Spleen (tissue), 11 donors: ENCODE measurements around the gene USH1G. TPM values are rescaled to one million over a fixed set of nuclear protein-coding genes. Genes with fewer than 3 reads are reported as not detected.
"Not testable (repeated sequence)": the region's sequence is repeated elsewhere in the genome, so short reads cannot be mapped to it uniquely, and the experiment has no call there.

Experiments used
- DNase-seq: peaks from one replicate; pipeline ENCODE4 v3.0.0-alpha.2; 2020
- H3K27ac ChIP-seq, 8 donors: fragments of 200-600 bp; sonication (generic) in 7 of 8; 1 replicate in 4 of 8; 2 replicates in 4 of 8; pipeline versions ENCODE4 v1.5.0 to v1.8.0; 2016 to 2021; ENCODE audit warnings: inconsistent platforms in 4 of 8, mild to moderate bottlenecking in 4 of 8, moderate library complexity in 1 of 8
- H3K27me3 ChIP-seq, 7 donors: fragments of 200-600 bp; sonication (generic) in 6 of 7; replicated peaks in 1 of 7; 1 replicate in 4 of 7; 2 replicates in 3 of 7; pipeline versions ENCODE4 v1.5.0 to v1.8.0; 2016 to 2021; ENCODE audit warnings: inconsistent platforms in 3 of 7, mild to moderate bottlenecking in 1 of 7
- H3K36me3 ChIP-seq, 6 donors: fragments of 200-600 bp; sonication (generic) in 5 of 6; 1 replicate in 4 of 6; 2 replicates in 2 of 6; pipeline versions ENCODE4 v1.5.0 to v1.8.0; 2016 to 2021; ENCODE audit warnings: inconsistent platforms in 2 of 6
- H3K4me1 ChIP-seq, 6 donors: fragments of 200-600 bp; sonication (generic) in 5 of 6; 1 replicate in 3 of 6; 2 replicates in 3 of 6; pipeline versions ENCODE4 v1.5.0 to v1.8.0; 2016 to 2021; ENCODE audit warnings: inconsistent platforms in 3 of 6
- H3K4me3 ChIP-seq, 8 donors: fragments of 200-600 bp; sonication (generic) in 7 of 8; 1 replicate in 4 of 8; 2 replicates in 4 of 8; pipeline versions ENCODE4 v1.5.0 to v1.8.0; 2016 to 2021; ENCODE audit warnings: inconsistent platforms in 4 of 8, mild to moderate bottlenecking in 4 of 8, moderate library complexity in 2 of 8
- H3K9me3 ChIP-seq, 8 donors: fragments of 200-600 bp; sonication (generic) in 7 of 8; 1 replicate in 4 of 8; 2 replicates in 4 of 8; pipeline versions ENCODE4 v1.5.0 to v1.8.0; 2016 to 2021; ENCODE audit warnings: inconsistent platforms in 4 of 8
- POLR2A ChIP-seq, 3 donors: fragments of 450-650 bp; IDR thresholded peaks; one replicate each; pipeline ENCODE4 v1.5.1; 2017; ENCODE audit warnings: antibody characterized with exemption in 3 of 3, mild to moderate bottlenecking in 1 of 3
- POLR2AphosphoS5 ChIP-seq, 3 donors: sonication (generic); formaldehyde crosslinking; IDR thresholded peaks; one replicate each; pipeline ENCODE4 v1.5.1; 2017; ENCODE audit warnings: antibody characterized with exemption in 3 of 3
- WGBS, 5 donors: extraction: QIAGEN DNeasy Blood & Tissue Kit in 3 of 5; methylation state at CpG; one replicate each; pipeline versions ENCODE4 v1.1.5 to v1.1.7; 2013 to 2018; 5-methylcytosine and 5-hydroxymethylcytosine counted together
- intact Hi-C: fragments of 100-400 bp; cut with DNase I; formaldehyde crosslinking; loops from one replicate; pipeline ENCODE4 v1.15.0; 2023; ENCODE audit warnings: low total_unique reads
- polyA plus RNA-seq, 3 donors: library from polyadenylated mRNA; stranded (reverse); fragments of 200-250 nt; gene quantifications; one replicate each; pipeline ENCODE4 v1.2.1, GENCODE V29; 2013
- total RNA-seq, 7 donors: library from RNA; depleted of rRNA in 3 of 7; stranded (reverse); fragments of >200 nt in 3 of 7; fragmentation: NEBNext Ultra II Directional in 4 of 7; extraction: Animal tissue kit (Norgen Biotek cat#: 25700) in 4 of 7; gene quantifications; one replicate each; pipeline versions ENCODE4 v1.1.0 to v1.2.1, GENCODE V29; 2016 to 2021
- TF ChIP-seq, protein P1 (sequence below), 11 experiments: fragments of 200-600 bp in 7 of 11; fragments of 450-650 bp in 4 of 11; sonication (generic) in 4 of 11; IDR thresholded peaks in 8 of 11; conservative IDR thresholded peaks in 3 of 11; 1 replicate in 7 of 11; 2 replicates in 4 of 11; pipeline versions ENCODE4 v1.4.0 to v1.8.0; 2016 to 2021; ENCODE audit warnings: antibody characterized with exemption in 11 of 11, inconsistent platforms in 4 of 11, mild to moderate bottlenecking in 1 of 11
- donor health status: healthy with polysubstance abuse.
- donor health status: DM: no; HTN: no; CAD: no; lungs with moderate emphysema.
- donor health status: DM: no; HTN: no; CAD: no.
- donor health status: Bipolar disorder and iron deficiency.
- donor health status: healthy.
- donor health status: DM: no; HTN: no; CAD: no.
- donor health status: DM: yes; HTN: yes; CAD: no.

USH1G gene
- total and polyA plus RNA-seq, 10 donors, result not detected

DNA sequence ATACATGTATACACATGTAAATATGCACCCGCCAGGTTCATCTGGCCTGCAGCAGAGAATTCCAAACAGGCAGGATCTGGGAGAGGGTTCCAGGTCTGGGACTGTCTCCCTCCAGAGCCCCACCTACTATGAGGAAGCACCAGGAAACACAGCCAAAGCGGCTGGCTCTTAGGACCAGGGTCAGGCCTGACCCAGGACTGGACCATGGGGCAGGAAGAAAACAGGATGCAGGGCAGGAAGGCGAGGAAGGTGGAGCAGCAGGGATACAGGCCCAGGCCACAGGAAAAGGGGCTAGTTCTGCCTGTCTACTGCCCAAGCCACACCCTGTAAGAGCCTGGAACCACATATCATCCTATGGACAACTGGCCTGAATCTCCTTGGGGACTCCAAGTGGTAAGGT, 47.3 kb upstream of the USH1G start:
- DNase-seq, result no peak
- TF ChIP-seq POLR2A (IDR thresholded peaks at IDR 0.05), result no peak
- TF ChIP-seq POLR2AphosphoS5 (IDR thresholded peaks at IDR 0.05), result peak; percentile 13 to 80 (median 70)
- H3K4me3 ChIP-seq, result peak overlapping the region in 1 of 8 donors; percentile 83
- WGBS, 5 donors, result 68 to 85% (median 74%) methylated on average over 3 of the region's 3 CpGs
- H3K4me1 ChIP-seq, result peaks cover 3 to 53% (median 24%) of the 10 kb centered on the region in 6 donors
- H3K27ac ChIP-seq, result peak overlapping the region in 6 of 8 donors; percentile 13 to 74 (median 70)
- H3K27me3 ChIP-seq, result peaks cover 0 to 54% (median 19%) of the 10 kb centered on the region in 7 donors
- H3K9me3 ChIP-seq, result no peaks in the 10 kb centered on the region
- no peaks in the 10 kb centered on the region for H3K36me3 ChIP-seq
- intact Hi-C loops, result no loop called here

DNA sequence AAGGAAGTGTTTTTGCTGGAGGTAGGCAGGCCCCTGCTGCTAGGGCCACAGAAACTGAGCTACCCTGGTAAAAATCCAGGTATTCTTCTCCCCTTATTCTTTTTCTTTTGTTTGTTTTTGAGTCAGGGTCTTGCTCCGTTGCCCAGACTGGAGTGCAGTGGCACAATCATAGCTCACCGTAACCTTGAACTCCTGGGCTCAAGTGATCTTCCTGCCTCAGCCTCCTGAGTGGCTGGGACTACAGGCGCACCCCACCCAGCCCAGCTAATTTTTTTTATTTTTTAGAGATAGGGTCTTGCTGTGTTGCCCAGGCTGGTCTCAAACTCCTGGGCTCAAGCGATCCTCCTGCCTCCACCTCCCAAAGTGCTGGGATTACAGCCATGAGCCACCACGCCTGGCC, 46.4 kb upstream of the USH1G start:
- not testable (repeated sequence) for H3K9me3 ChIP-seq, H3K36me3 ChIP-seq, DNase-seq, H3K4me3 ChIP-seq
- intact Hi-C loops, result loop anchor here (10.0 kb wide), 1 partner anchor 235 kb away; the partner anchor contains the start of gene NUP85
- H3K4me1 ChIP-seq, result peaks cover 3 to 53% (median 24%) of the 10 kb centered on the region in 6 donors
- H3K27ac ChIP-seq, result peak overlapping the region in 4 of 8 donors; percentile 15 to 74 (median 24)
- WGBS, 5 donors, result 74 to 91% (median 86%) methylated on average over 5 of the region's 5 CpGs
- H3K27me3 ChIP-seq, result peaks cover 0 to 45% (median 19%) of the 10 kb centered on the region in 7 donors

DNA sequence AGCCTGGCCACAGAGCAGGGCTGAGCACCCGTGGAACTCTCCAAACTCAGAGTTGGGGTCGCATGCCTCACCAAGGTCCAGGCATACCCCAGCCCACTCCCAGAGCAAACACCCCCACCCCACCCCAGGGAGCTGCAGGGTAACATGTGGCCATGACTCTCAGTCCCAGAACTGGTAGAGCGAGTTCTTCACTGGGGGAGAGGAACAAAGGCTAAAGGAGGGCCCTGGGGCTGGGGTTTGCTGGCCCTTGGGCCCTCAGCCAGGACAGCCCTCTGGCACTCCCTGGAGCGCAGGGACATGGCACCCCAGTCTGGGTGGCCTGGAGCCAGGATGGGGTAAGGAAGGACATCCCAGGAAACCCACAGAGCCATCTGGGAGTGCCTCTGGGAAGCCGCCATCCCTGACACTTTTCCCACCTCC, 45.3 kb upstream of the USH1G start:
- 86 to 91% (median 90%) methylated on average over 3 to 5 of the region's 5 CpGs for WGBS, 5 donors
- TF ChIP-seq, protein P1, sequence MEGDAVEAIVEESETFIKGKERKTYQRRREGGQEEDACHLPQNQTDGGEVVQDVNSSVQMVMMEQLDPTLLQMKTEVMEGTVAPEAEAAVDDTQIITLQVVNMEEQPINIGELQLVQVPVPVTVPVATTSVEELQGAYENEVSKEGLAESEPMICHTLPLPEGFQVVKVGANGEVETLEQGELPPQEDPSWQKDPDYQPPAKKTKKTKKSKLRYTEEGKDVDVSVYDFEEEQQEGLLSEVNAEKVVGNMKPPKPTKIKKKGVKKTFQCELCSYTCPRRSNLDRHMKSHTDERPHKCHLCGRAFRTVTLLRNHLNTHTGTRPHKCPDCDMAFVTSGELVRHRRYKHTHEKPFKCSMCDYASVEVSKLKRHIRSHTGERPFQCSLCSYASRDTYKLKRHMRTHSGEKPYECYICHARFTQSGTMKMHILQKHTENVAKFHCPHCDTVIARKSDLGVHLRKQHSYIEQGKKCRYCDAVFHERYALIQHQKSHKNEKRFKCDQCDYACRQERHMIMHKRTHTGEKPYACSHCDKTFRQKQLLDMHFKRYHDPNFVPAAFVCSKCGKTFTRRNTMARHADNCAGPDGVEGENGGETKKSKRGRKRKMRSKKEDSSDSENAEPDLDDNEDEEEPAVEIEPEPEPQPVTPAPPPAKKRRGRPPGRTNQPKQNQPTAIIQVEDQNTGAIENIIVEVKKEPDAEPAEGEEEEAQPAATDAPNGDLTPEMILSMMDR (IDR thresholded peaks at IDR 0.05 in 8 of 11, conservative IDR thresholded peaks at IDR 0.05 in 3 of 11), result no peak
- TF ChIP-seq POLR2AphosphoS5 (IDR thresholded peaks at IDR 0.05) (no peak), POLR2A (IDR thresholded peaks at IDR 0.05) (no peak)
- peaks cover 0 to 34% (median 19%) of the 10 kb centered on the region in 7 donors for H3K27me3 ChIP-seq
- no peak overlapping the region for H3K4me3 ChIP-seq
- H3K36me3 ChIP-seq, result no peaks in the 10 kb centered on the region
- H3K27ac ChIP-seq, result peak overlapping the region in 2 of 8 donors; percentile 1 to 27
- H3K9me3 ChIP-seq, result no peaks in the 10 kb centered on the region
- intact Hi-C loops, result loop anchor here (10.0 kb wide), 1 partner anchor 236 kb away; the partner anchor contains the start of gene NUP85
- DNase-seq, result no peak
- peaks cover 3 to 53% (median 24%) of the 10 kb centered on the region in 6 donors for H3K4me1 ChIP-seq

DNA sequence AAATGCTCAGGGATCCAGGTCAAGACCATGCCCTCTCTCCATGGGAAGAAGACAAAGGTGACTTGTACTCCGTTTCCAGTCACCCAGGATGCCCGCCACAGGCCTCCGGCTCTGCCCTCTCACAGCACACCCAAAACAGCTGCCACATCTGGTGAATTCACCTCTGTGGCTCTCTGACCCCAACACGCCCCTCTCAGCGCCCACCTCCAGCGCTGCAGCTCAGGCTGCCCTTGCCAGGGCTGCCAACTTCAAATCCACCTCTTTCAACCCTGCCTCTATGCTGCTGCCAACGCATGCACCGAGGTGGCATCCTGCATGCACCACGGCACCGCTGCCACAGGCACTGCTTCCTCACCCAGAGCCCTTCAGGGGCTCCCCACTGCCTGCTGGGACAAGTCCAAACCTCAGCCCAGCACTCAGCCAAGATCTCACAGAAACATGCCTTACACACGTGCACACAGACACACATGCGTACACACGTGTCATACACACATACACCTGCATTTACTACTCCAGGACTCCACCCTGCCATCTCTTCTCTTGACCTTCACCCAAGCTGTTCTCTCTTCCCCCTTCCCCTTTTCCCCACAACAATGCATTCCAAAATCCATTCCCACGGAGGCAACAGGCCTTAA, 42.0 kb upstream of the USH1G start:
- 71 to 90% (median 80%) methylated on average over 13 to 14 of the region's 14 CpGs for WGBS, 5 donors
- no peak for TF ChIP-seq POLR2A (IDR thresholded peaks at IDR 0.05)
- TF ChIP-seq, protein P1 (IDR thresholded peaks at IDR 0.05 in 8 of 11, conservative IDR thresholded peaks at IDR 0.05 in 3 of 11), result no peak
- no peak for TF ChIP-seq POLR2AphosphoS5 (IDR thresholded peaks at IDR 0.05)

DNA sequence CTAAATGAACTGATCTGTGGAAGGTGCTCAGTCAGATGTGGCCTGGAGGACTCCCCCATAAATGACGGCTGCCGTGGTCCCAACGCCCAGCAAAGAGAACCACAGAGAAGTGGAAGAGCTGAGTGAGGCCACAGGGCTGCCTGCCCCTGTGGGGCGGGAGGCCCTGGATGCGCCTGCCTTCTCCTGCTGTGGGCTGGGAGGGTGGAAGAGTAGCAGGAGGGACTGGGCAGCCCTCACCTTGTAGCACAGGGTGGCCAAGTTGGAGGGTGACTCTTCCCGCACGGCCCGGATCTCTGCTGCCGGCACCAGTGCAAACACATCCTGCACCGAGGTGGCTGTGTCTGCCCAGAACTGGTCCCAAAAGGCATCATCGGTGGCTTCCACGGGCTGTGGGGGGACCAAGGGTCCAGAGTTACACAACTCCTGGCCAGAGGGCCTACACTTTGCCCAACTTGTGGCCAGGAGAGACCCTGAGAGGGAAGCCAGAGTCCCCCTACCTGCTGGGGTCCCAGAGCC, 41.2 kb upstream of the USH1G start:
- TF ChIP-seq POLR2AphosphoS5 (IDR thresholded peaks at IDR 0.05) (no peak), POLR2A (IDR thresholded peaks at IDR 0.05) (no peak)
- TF ChIP-seq, protein P1 (IDR thresholded peaks at IDR 0.05 in 8 of 11, conservative IDR thresholded peaks at IDR 0.05 in 3 of 11), result no peak
- intact Hi-C loops, result loop anchor here (10.0 kb wide), 1 partner anchor 240 kb away; the partner anchor contains the start of gene NUP85
- no peak overlapping the region for H3K27ac ChIP-seq
- 88 to 97% (median 92%) methylated on average over 4 to 12 of the region's 12 CpGs for WGBS, 5 donors
- H3K27me3 ChIP-seq, result peaks cover 0 to 12% (median 0%) of the 10 kb centered on the region in 7 donors
- H3K4me3 ChIP-seq, result no peak overlapping the region
- peaks cover 0 to 26% (median 12%) of the 10 kb centered on the region in 6 donors for H3K4me1 ChIP-seq
- DNase-seq, result no peak
- H3K9me3 ChIP-seq, result no peaks in the 10 kb centered on the region
- H3K36me3 ChIP-seq, result peaks cover 0 to 9% (median 0%) of the 10 kb centered on the region in 6 donors

More for the DNA sequence above, 42.0 kb upstream of the USH1G start:
- no peak for DNase-seq
- peaks cover 0 to 9% (median 0%) of the 10 kb centered on the region in 7 donors for H3K27me3 ChIP-seq
- H3K4me3 ChIP-seq, result no peak overlapping the region
- H3K9me3 ChIP-seq, result no peaks in the 10 kb centered on the region
- peaks cover 0 to 5% (median 0%) of the 10 kb centered on the region in 6 donors for H3K36me3 ChIP-seq
- peaks cover 0 to 29% (median 13%) of the 10 kb centered on the region in 6 donors for H3K4me1 ChIP-seq
- intact Hi-C loops, result loop anchor here (10.0 kb wide), 1 partner anchor 240 kb away; the partner anchor contains the start of gene NUP85
- no peak overlapping the region for H3K27ac ChIP-seq
